Left cardiac atrium (tissue), 4 donors: Measurements from ENCODE around the gene ACTR1A. TPM values are rescaled to one million over a fixed set of nuclear protein-coding genes. Genes with fewer than 3 reads are reported as not detected.

ENCODE experiments used
- ATAC-seq, 2 donors: fragments of 200-7000 bp; cut with Tn5 transposase; one replicate each; pipeline ENCODE4 v1.9.1; 2020; ENCODE audit warnings: mild to moderate bottlenecking in 2 of 2, moderate library complexity in 2 of 2
- DNase-seq: peaks from one replicate; pipeline ENCODE4 v3.0.0-alpha.2; 2020
- intact Hi-C, 2 donors: fragments of 100-400 bp; cut with DNase I; formaldehyde crosslinking; loops; one replicate each; pipeline versions ENCODE4 v1.14.1 to v1.15.1; 2022 to 2023
- total RNA-seq, 2 donors: library from RNA; stranded (reverse); fragmentation: NEBNext Ultra II Directional; extraction: Animal tissue kit (Norgen Biotek cat#: 25700); gene quantifications; one replicate each; pipeline ENCODE4 v1.2.1, GENCODE V29; 2021
- donor health status: DM: no; HTN: yes; CAD: no.
- donor health status: DM: no; HTN: yes; CAD: no; lungs with severe emphysema.
- donor health status: DM: yes; HTN: yes; CAD: no.
- donor health status: Dilated cardiomyopathy.

Gene ACTR1A
- total RNA-seq, 2 donors from 2014 or later = 89.2 to 101 TPM

DNA sequence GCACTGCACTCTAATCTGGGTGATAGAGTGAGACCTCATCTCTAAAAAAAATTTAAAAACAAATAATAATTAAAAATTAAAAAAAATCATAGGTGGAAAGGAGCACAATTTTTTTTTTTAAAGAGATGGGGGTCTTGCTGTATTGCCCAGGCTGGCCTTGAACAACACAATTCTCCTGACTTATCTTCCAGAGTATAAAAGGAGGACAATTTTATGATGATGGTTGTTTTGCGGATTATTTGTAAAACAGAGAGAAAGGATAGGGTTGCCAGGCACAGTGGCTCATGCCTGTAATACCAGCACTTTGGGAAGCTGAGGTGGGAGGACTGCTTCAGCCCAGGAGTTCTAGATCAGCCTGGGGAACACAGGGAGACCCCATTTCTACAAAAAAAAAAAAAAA is 5.0 kb downstream of the ACTR1A start:
- ATAC-seq = no peak
- DNase-seq = no peak
- intact Hi-C loops = no loop called here

DNA sequence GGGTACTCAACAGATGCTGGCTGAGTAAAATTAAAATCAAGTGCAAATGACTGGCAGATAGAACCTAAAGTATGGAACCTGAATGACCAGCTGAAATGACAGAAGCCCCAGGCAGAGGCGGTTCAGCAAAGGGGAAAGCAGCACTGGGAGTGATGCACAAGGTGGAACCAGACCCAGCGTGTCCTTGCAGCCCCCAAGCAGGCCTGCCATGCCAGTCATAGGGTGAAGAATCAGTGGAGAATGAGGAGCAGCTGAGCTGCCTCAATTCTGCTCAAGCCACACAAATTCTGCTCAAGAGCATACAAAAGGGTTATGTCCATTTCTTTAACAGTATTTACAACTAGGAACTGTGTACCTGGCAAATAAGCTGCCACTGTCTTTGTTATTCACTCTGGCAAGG is 8.7 kb downstream of the ACTR1A start:
- intact Hi-C loops = no loop called here
- no peak for DNase-seq
- no peak for ATAC-seq

DNA sequence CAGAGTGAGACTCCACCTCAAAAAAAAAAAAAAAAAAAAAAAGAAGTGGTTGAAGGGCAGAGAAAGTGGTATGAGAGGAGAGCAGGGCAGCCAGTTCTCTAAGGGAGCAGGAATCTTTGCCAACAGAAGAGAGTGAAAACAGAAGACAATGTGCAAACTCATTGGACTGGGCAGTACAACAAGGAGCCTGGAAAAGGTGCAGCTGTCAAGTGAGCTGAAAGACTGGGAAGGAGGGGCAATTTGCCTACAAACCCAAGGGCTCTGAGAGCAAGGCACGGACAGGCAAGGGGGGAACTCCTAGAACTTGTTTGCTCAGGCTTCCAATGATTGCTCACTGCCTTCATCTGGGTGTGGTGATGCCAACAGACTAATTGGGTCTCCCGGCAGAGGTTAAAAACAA is 9.5 kb downstream of the ACTR1A start:
- intact Hi-C loops = no loop called here
- ATAC-seq (peak; percentile 83 to 90), DNase-seq (no peak)

DNA sequence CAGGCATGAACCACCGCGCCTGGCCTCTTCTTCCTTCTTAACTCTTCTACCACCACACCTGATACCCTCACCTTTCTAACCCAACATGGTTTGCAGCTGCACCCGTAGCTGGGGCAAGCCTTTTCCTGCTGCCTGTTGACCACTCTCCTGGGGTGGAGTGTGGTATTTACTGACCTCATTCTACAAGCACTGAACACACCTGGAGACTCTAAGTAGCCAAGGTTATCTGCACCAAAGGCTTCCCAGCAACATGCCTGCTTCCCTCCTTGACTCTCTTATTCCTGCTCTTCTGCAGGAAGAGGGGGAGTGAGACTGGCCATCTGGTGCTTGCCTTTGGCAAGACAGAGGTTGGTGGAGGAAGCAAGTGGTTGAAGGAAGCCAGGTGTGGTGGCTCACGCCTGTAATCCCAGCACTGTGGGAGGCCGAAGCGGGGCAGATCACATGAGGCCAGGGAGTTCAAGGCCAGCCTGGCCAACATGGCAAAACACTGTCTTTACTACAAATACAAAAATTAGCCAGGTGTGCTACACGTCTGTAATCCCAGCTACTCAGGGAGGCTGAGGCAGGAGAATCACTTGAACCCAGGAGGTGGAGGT is 10.1 kb downstream of the ACTR1A start:
- ATAC-seq = peak in 1 of 2 donors; percentile 6
- no peak for DNase-seq
- intact Hi-C loops = no loop called here

DNA sequence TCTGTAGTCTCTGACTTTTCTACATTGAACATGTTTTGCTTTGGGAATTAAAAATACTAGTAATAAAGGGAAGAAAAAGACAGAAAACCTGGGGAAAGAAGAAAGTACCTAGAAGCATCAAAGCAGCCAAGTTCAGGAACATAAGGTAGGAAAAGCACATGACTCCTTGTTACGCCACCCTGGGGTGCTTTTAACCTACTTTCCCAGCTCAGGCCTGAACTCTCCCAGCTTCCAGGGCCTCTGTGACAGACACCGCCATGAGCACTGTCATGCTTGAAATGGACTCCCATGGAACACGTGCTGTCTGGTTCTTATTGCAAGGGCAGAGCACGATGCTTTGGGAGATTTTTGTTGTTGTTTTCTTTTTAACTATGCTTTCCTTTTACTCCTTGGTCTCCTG is 11.4 kb downstream of the ACTR1A start:
- intact Hi-C loops = no loop called here
- DNase-seq (no peak), ATAC-seq (no peak)

DNA sequence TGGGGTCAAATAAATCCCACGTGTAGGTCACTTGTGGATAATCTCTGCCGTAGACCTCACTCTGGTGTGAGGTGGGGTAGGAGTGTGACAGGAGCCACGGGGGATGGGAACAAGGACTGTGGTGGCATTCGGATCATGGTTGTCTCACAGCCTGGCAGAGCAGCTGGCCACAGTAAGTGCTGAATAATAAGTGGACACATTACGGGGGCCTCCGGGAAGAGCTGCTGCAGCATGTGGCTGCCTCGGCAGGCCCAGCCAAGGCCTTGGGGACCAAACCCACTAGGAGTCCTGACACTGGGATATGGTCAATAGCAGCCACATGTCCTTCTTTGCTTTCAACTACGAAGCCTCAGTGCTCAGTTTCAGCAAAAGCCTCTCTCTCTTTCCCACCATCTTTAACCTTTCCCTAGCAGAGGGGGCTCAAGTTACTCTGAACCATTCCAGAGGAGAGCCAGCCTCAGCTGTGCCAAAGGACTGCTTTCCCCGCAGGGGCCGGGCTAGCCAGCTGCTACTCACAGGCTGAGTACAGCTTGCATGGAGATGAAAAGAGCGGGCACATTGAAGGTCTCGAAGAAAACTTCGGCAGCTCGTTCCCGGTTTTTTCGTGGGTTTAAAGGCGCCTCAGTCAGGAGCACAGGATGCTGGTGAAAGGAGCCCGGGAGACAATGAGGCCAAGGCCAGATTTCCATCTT is 17.3 kb downstream of the ACTR1A start:
- intact Hi-C loops = no loop called here
- ATAC-seq (no peak), DNase-seq (no peak)

DNA sequence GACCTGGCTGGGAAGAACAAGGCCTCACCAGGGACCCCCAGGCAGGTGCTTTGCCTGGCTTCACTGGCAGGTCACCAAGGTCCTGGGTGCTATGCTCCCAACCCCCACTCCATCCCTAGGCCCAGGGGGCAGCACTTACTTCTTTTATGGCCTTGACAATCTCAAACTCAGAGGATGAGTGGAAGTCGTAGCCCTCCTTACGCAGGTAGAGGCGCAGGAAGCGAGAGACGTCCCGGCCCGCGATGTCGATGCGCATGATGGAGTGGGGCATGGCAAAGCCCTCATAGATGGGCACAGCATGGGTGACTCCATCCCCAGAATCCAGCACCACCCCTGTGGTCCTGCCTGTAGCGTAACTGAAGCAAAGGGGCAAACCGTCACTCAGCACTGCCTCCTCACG is 18.5 kb downstream of the ACTR1A start:
- intact Hi-C loops = no loop called here
- DNase-seq (no peak), ATAC-seq (no peak)

DNA sequence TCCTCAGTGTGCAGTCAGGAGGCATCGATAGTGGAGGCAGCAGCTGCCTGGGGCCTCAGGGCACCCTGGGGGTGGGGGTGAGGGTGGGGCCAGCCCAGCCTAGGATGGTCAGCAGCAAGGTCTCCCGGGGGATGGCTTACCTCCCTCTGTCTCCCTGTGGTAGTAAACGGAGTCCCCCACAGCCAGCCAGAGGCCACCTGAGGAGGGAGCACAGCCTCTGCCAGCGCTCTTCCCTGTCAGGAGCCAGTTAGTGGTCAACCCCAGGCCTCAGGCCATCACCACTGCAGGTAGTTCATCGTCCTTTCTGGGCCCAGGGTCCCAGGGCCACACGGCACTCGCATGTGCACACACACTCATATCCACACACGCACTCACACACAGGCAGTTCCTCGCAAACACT is 22.1 kb downstream of the ACTR1A start:
- intact Hi-C loops = no loop called here
- DNase-seq = peak; percentile 12
- ATAC-seq = no peak

DNA sequence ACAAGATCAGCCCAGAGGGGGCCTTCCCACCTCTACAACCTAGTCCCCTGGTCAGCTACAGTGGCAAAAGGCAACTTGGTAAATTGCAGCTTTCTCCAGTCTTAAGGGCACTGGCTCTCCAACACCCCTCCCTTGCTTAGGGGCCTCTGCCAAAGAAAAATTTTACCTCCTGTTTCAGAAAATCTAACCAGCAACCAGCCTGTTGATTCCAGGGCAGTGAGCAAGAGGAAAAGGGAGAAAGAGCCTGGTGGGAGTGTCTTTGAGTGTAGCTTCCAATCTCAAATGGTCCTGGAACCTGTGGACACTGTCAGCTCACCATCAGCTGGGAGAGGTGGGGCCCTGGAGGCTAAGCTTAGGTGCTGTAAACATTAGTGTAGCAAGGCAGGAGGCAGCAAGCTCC is 22.9 kb downstream of the ACTR1A start:
- DNase-seq (no peak), ATAC-seq (no peak)
- intact Hi-C loops = loop anchor here (5.0 to 10.0 kb wide), 2 partner anchors 87 to 95 kb away; no protein-coding TSS in a partner anchor

DNA sequence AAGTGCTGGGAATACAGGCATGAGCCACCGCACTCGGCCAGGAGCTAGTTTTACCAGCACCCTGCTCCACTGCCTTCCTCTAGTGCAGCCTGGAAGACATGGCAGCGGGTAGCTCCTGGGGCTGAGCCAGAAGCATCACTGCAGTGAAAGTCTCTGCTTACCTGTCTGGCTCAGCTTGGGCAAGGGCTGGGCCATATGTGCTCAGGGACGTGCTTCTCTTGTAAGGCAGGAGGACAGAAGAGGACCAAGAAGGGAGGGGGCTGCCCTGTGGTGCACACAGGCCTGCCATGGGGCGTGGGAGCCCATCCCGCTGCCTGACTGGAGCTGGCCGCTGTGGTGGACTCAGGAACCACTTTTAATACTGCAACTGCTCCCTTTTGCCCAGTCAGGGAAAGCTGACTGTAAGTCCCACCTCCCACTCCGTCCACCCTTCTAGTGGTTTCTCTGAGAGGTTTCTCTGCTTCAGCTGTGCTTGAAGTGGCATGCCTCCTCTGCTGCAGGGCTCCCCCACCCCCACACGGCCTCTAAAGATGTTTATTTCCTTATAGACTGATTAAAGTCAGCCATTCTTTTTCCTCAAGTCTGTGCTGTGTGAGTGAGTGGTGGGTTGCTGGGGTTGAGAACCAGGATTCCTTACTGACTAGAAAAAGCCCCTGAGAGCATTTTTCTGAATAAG is 25.9 kb downstream of the ACTR1A start:
- DNase-seq (no peak), ATAC-seq (no peak)
- intact Hi-C loops = loop anchor here (5.0 to 10.0 kb wide), 2 partner anchors 84 to 92 kb away; no protein-coding TSS in a partner anchor

DNA sequence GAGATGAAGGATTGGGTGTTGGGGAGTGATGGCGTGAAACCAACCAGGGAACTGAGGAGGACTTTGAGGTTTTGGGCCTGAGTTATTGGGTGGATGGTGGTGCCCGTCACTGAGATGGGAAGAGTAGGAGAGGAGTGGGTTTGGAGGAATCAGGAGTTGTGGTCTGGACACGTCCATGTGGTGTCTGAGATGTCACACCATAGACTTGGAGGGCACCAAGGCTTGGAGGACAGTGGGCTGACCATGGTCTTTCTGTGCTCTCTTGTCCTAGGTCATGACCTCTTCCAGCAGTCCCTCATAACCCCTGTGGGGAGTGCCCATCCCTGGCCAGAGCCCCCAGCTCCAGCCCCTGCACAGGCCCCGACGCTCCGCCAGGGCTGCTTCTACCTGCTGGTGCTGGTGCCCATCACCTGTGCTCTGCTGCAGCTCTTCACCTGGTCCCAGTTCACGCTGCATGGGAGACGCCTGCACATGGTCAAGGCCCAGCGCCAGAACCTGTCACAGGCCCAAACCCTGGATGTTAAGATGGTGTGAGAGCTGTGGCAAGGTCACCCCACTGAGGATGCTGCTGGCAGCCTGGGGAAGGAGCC is 27.0 kb downstream of the ACTR1A start:
- DNase-seq (no peak), ATAC-seq (no peak)
- intact Hi-C loops = loop anchor here (5.0 to 10.0 kb wide), 2 partner anchors 83 to 91 kb away; no protein-coding TSS in a partner anchor

DNA sequence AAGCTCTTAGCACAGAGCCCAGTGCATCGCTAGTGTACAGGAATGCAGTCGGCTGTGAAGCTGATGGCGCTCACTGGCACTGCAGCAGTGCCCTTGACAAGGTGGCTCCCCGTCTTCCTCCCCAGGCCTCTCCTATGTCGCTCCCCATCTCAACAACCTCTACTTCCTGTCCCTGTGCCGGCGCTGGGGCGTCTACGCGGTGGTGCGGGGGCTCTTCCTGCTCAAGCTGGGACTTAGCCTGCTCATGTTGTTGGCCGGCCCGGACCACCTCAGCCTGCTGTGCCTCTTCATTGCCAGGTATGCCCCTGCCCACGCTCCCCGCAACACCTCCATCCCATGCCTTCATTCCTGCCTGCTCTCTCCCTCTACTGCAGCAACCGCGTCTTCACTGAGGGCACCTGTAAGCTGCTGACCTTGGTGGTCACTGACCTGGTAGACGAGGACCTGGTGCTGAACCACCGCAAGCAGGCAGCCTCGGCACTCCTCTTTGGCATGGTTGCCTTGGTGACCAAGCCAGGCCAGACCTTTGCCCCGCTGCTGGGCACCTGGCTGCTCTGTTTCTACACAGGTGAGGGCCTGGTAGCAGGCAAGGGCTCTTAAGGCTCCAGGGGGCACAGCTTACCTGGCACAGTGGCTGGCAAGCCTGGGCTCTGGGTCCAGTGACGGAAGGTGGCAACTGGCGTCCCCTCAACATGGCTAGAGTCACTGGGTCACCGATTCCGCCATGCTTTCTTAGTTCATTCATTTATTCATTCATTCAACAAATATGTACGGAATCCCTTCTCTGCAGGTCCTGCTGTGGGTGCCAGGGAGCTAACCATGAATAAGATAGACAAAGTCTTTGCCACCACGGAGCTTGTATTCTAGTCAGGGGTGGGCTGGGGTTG is 28.8 kb downstream of the ACTR1A start:
- ATAC-seq (no peak), DNase-seq (no peak)
- intact Hi-C loops = loop anchor here in 1 of 2 donors (10.0 kb wide), 1 partner anchor 89 kb away; no protein-coding TSS in a partner anchor

DNA sequence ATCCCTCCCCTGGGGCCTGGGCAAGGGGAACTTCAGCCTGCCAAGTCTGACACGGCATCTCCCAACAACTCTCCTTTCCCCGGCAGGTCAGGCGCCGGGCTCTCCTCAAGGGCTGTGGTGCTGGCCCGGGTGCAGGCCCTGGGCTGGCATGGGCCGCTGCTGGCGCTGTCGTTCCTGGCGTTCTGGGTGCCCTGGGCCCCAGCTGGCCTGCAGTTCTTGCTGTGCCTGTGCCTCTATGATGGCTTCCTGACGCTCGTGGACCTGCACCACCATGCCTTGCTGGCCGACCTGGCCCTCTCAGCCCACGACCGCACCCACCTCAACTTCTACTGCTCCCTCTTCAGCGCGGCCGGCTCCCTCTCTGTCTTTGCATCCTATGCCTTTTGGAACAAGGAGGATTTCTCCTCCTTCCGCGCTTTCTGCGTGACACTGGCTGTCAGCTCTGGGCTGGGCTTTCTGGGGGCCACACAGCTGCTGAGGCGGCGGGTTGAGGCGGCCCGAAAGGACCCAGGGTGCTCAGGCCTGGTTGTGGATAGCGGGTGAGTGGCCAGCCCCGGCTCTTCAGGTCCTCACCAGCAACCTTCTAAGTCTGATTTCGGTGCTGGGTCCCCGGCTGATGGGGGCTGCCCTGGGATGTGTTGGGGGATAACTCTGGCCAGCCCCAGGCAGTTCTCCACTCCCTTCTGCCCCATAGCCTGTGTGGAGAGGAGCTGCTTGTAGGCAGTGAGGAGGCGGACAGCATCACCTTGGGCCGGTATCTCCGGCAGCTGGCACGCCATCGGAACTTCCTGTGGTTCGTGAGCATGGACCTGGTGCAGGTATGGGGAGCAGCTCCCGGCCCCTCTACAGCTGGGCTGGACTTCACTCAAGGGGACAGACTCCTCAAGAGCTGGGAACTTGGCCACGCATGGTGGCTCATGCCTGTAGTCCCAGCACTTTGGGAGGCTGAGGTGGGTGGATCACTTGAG is 31.6 kb downstream of the ACTR1A start:
- no peak for ATAC-seq
- intact Hi-C loops = loop anchor here in 1 of 2 donors (10.0 kb wide), 1 partner anchor 86 kb away; no protein-coding TSS in a partner anchor

DNA sequence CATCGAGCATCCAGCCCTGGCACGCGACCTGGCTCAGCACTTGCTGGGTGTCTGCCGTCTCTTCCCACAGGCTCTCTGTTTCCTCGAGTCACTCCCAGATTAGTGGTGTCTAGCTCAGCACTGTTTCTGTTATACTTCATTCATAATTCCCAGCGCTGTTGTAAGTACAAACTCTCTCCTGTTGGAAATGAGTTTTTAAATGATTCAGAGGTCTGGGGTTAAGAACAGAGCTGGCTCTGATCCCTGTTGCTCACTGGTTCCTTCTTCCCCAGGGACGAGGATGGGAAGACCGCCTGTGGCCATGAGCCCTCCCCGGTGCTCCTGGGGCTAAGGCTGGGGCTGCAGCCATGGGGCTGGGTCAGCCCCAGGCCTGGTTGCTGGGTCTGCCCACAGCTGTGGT is 33.8 kb downstream of the ACTR1A start:
- ATAC-seq = peak; percentile 29 to 52
- intact Hi-C loops = no loop called here
- no peak for DNase-seq

More for the DNA sequence above, 31.6 kb downstream of the ACTR1A start:
- no peak for DNase-seq

DNA sequence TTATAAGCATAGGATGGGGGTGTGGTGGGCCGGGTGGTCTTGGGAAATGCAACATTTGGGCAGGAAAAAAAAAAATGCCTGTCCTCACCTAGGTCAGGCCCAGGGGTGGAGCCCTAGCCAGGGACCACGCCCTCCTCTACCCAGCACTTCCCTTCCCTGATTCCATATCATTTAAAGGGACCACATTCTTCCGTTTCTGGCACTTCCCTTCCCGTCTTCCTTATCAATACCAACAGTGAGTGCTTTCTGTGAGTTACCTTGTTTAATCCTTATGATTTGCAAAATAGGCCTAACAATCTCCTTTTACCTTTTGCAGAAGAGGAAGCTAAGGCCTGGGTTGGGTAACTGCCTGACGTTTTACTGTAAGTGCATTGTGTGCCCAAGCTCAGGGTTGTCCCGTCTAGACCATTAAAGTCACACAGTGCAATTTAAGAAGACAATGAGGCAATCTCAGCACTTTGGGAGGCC is 34.5 kb downstream of the ACTR1A start:
- intact Hi-C loops = no loop called here
- ATAC-seq = no peak

DNA sequence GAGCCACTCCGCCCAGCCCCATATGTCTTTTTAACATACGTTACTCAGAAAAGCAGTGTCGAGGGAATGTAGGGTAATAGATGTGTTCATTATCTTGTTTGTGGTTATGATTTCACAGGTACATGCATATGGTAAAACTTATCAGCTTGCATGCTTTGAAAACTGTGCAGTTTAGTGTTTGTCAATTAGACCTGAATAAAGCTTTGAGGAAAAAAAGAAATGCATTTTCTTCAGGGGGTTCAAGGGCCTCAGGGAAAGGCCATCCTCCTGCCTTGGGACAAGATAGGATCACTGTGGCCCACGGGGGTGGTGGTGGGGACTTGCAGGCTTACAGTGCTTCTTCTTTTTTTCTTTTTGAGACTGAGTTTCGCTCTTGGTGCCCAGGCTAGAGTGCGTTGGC is 35.2 kb downstream of the ACTR1A start:
- intact Hi-C loops = no loop called here
- DNase-seq = no peak
- no peak for ATAC-seq

More for the DNA sequence above, 34.5 kb downstream of the ACTR1A start:
- no peak for DNase-seq

DNA sequence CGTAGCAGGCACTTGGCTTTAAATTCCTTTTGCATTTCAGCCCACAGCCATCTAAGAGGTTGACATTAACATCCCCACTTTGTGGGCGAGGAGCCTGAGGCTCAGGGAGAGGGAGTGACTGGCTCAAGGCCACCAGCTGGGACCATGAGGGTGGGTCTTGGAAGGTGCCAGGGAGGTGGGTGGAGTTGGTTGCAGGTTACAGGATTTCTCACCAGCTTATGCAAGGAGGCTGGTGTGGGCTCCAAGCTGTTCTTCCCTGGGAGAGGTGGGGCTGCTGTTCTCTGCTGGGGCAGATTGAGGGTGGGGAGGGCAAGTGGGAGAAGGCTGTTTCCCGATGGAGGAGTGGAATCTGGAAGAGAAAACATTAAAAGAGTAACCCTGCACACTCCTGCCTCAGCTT is 37.0 kb downstream of the ACTR1A start:
- intact Hi-C loops = no loop called here
- DNase-seq = no peak
- ATAC-seq = no peak

DNA sequence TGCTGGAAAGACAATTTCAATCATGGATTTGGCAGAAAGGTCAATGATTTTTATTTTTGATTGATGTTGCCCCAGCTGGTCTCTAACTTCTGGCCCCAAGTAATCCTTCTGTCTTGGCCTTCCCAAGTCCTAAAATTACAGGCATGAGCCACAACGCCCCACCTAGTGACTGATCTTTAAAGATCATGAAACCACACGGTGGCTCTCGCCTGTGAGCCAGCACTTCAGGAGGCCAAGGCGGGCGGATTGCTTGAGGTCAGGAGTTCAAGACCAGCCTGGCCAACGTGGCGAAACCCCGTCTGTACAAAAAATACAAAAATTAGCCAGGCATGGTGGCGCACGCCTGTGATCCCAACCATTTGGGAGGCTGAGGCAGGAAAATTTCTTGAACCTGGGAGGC is 38.5 kb downstream of the ACTR1A start:
- DNase-seq (no peak), ATAC-seq (no peak)
- intact Hi-C loops = no loop called here
